Retinal pigment epithelial cell (primary cell): Measurements from ENCODE around the gene WBP2.

Experiments
- DNase-seq: peaks from one replicate; pipeline ENCODE4 v3.0.0-alpha.2; 2010; ENCODE audit warnings: low read depth
- H3K4me3 ChIP-seq: 2 replicates; pipeline ENCODE4 v1.5.1; 2011; ENCODE audit warnings: mild to moderate bottlenecking, low read length, control low read depth, moderate library complexity
- CTCF ChIP-seq: conservative IDR thresholded peaks from 2 replicates; pipeline ENCODE4 v1.5.1; 2011; ENCODE audit warnings: low read depth, low read length, control low read depth, inconsistent platforms

Gene WBP2

GRCh38 chr17:75832164-75832651, 22.9 kb downstream of the WBP2 start:
- peak; percentile 97 for DNase-seq

GRCh38 chr17:75831032-75831571, 24.0 kb downstream of the WBP2 start:
- H3K4me3 ChIP-seq, result no peak overlapping the region
- no peak for DNase-seq
- TF ChIP-seq CTCF, result no peak

More at GRCh38 chr17:75832164-75832651, 22.9 kb downstream of the WBP2 start:
- H3K4me3 ChIP-seq, result no peak overlapping the region
- no peak for TF ChIP-seq CTCF

DNA sequence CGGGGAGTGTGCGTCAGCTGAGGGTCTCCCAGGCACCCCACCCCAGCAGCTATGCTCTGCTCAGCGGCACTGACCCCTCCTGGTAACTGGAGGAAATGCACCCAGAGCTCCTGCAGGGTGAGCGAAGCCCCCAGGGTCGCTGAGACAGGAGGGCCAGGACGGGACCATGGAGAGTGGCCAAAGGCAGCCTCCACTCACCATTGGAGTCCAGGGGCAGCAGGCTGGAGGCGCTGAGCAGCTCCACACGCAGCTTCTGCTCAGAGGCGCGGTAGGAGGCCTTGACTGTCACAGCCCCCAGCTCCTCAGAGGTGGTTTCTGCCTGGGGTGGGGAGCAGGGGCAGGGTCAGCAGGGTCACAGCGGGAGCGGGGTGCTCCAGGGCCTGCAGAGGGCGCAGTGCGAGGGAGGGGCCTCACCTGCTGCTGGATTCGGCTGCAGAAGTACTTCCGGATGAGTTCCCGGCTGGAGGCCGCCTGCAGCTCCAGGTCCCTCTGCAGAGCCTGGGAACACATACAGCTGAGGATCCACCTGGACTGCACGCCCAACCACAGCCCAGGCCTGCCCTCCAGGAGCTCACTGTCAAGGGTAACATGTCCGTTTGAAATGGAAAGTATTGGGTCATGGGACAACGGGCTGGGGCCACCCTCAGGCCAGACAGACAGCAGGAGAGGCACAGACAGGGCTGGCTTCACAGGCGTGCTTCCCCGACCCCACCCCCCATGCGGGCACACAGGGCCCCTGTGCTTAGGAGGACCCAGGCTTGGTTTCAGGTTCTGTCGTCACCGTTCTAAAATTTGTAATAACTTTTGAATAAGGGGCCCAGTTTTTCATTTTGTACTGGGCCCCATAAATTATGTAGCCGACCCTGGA, 24.7 kb downstream of the WBP2 start:
- TF ChIP-seq CTCF, result peak; percentile 66
- no peak for DNase-seq
- no peak overlapping the region for H3K4me3 ChIP-seq

- no peak overlapping the region for H3K4me3 ChIP-seq
- no peak for TF ChIP-seq CTCF
- no peak for DNase-seq
Observed at GRCh38 chr17:75829747-75830146, 25.4 kb downstream of the WBP2 start.

DNA sequence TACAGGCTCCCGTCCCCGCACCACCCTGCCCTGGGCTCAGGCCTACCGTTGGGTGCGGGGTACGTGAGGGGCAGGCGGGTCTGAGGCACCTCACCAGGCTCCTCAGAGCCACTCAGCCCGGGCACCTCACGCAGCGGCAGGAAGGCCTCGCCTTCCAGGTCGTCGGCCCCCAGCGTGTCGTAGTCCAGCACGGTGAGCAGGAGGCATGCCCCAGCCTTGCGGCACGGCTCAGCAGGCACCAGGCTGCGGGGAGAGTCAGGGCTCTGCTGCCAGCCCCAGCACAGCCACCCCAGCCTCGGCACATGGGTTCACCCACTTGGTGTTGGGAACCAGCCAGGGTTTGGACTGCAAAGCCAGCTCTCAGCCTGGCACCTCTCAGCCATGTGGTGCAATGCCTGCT, 26.4 kb downstream of the WBP2 start:
- no peak overlapping the region for H3K4me3 ChIP-seq
- no peak for TF ChIP-seq CTCF
- no peak for DNase-seq

DNA sequence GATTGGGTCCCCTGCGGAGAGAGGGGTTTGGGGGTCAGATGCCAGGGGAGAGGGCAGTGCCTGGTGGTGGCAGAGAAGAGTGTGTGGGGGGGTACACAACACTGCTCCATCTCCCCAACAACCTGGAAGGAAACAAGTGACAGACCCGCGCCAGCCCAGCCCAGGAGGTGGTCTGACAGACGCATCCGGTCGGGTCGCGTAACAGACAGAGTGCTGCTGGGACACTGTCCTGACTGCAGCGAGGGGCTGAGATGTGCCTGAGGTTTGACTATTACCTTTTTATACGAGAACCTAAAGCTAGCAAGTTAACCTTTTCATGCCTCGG, 27.1 kb downstream of the WBP2 start:
- no peak for TF ChIP-seq CTCF
- no peak overlapping the region for H3K4me3 ChIP-seq

More for the DNA sequence above, 27.1 kb downstream of the WBP2 start:
- no peak for DNase-seq
